Neural crest cell (in vitro differentiated cells): ENCODE measurements around the gene ADAMTS17. TPM values are rescaled to one million over a fixed set of nuclear protein-coding genes. Genes with fewer than 3 reads are reported as not detected.

Experiments used
- DNase-seq: peaks from one replicate; pipeline ENCODE4 v3.0.0; 2021; ENCODE audit warnings: low read depth, mixed read lengths, low spot score
- H3K27ac Mint-ChIP-seq: one replicate; pipeline ENCODE4 v1.8.0; 2021; ENCODE audit warnings: mild to moderate bottlenecking, mixed read lengths; ENCODE audit not compliant: unreplicated experiment
- H3K27me3 Mint-ChIP-seq: 2 replicates; pipeline ENCODE4 v1.8.0; 2021; ENCODE audit warnings: low read depth, mild to moderate bottlenecking, mixed read lengths
- H3K36me3 Mint-ChIP-seq: 2 replicates; pipeline ENCODE4 v1.8.0; 2021; ENCODE audit warnings: low read depth, mild to moderate bottlenecking, mixed read lengths
- H3K4me1 Mint-ChIP-seq: 2 replicates; pipeline ENCODE4 v1.8.0; 2021; ENCODE audit warnings: mixed read lengths
- H3K4me3 Mint-ChIP-seq: one replicate; pipeline ENCODE4 v1.8.0; 2021; ENCODE audit warnings: mild to moderate bottlenecking, mixed read lengths
- H3K9me3 Mint-ChIP-seq: 2 replicates; pipeline ENCODE4 v1.8.0; 2021; ENCODE audit warnings: mixed read lengths
- CTCF ChIP-seq: fragments of 200-600 bp; sonication (generic); conservative IDR thresholded peaks from 2 replicates; pipeline ENCODE4 v1.5.0; 2021; ENCODE audit warnings: antibody characterized with exemption, mild to moderate bottlenecking
- total RNA-seq: library from RNA; stranded (reverse); gene quantifications from 2 replicates; pipeline ENCODE4 v1.2.1, GENCODE V29; 2021

Gene ADAMTS17
- total RNA-seq, 1 donor from 2014 or later, result 2.3 TPM

DNA sequence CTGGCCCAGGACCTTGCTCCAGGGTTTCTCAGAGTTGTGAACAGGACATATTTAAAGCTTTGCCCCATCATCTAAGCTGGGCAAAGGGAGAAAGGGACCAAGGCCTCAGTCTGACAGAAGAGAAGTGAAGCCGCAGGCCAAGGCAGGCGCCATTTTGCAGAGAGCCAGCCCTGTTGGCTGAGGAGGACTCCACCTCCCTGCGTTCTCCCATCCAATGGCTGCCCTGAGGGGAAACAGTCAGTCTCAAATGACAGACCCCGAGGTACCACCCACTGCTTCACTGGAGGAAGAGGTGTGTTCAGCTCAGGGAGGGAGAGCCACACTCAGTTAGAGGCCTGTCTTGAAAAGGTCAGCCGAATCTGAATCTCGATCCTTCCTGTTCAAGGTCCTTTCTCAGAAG, 86.1 kb downstream of the ADAMTS17 start:
- Mint-ChIP-seq H3K4me1 (peaks cover 11% of the 10 kb centered on the region), H3K27ac (no peak overlapping the region), H3K4me3 (no peak overlapping the region), H3K9me3 (peaks cover 8% of the 10 kb centered on the region), H3K36me3 (no peaks in the 10 kb centered on the region), H3K27me3 (no peaks in the 10 kb centered on the region)
- TF ChIP-seq CTCF, result no peak
- DNase-seq, result no peak

GRCh38 chr15:100254691-100255090, 87.1 kb downstream of the ADAMTS17 start:
- Mint-ChIP-seq H3K27me3 (no peaks in the 10 kb centered on the region), H3K36me3 (no peaks in the 10 kb centered on the region), H3K27ac (no peak overlapping the region), H3K9me3 (peaks cover 8% of the 10 kb centered on the region), H3K4me3 (no peak overlapping the region), H3K4me1 (peaks cover 11% of the 10 kb centered on the region)
- no peak for TF ChIP-seq CTCF
- no peak for DNase-seq

DNA sequence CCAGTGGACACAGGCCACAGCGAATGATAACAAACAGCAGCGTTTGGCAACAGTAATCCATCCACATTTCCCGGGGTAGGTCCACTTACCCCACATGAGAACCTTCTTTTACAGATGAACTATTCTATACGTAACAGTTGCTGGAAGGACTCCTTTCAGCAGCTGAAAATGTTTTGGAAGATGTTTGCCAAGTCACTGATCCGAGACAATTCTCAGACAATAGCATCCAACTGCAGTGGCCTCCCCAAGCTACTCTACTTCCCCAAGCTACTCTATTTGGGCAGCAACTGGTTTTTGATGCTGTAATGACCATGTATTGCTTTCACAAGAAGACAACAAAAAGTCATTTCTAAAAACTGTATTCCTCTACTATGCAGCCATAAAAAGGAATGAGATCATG, 87.5 kb downstream of the ADAMTS17 start:
- H3K4me1 Mint-ChIP-seq, result peaks cover 11% of the 10 kb centered on the region
- no peak overlapping the region for H3K27ac Mint-ChIP-seq
- H3K36me3 Mint-ChIP-seq, result no peaks in the 10 kb centered on the region
- no peaks in the 10 kb centered on the region for H3K27me3 Mint-ChIP-seq
- TF ChIP-seq CTCF, result no peak
- peaks cover 8% of the 10 kb centered on the region for H3K9me3 Mint-ChIP-seq
- DNase-seq, result no peak
- no peak overlapping the region for H3K4me3 Mint-ChIP-seq

DNA sequence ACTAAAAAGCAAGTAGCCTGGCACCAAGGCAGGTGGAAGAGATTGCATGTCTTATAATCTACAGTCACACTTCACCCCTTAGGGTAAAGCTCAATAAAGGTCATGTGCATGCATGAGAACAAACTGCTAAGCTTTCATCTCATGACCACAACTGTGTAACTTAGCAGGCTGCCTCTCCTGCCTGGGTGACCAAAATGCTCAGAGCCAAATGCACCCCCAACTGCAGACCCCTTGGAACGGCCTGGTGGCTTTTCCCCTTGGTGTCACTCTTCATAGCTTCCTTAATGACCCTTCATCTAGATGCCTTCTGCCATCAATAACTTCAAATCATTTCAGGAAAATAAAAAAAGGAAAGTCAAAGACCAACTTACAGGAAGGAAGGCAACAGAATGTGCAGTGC, 88.1 kb downstream of the ADAMTS17 start:
- Mint-ChIP-seq H3K36me3 (no peaks in the 10 kb centered on the region), H3K4me3 (no peak overlapping the region), H3K4me1 (peaks cover 11% of the 10 kb centered on the region), H3K9me3 (peaks cover 8% of the 10 kb centered on the region), H3K27ac (no peak overlapping the region), H3K27me3 (no peaks in the 10 kb centered on the region)
- no peak for DNase-seq
- no peak for TF ChIP-seq CTCF

GRCh38 chr15:100252779-100253417, 88.9 kb downstream of the ADAMTS17 start:
- H3K9me3 Mint-ChIP-seq, result peaks cover 7% of the 10 kb centered on the region
- peaks cover 11% of the 10 kb centered on the region for H3K4me1 Mint-ChIP-seq
- no peaks in the 10 kb centered on the region for H3K27me3 Mint-ChIP-seq
- no peak for DNase-seq
- no peak for TF ChIP-seq CTCF
- no peaks in the 10 kb centered on the region for H3K36me3 Mint-ChIP-seq
- H3K27ac Mint-ChIP-seq, result no peak overlapping the region
- no peak overlapping the region for H3K4me3 Mint-ChIP-seq
